ENCODE measurements around the gene TEAD1. TPM values are rescaled to one million over a fixed set of nuclear protein-coding genes. Genes with fewer than 3 reads are reported as not detected.

The TEAD1 gene
- total and polyA plus RNA-seq, 9 of the 15 experiments (the other 6 are each of a cell fraction or from before 2014, with no cell fraction given), result 1.7 to 17.7 (median 10.8) TPM

GRCh38 chr11:12867531-12867930 lies 193.3 kb downstream of the TEAD1 start (continued):
- no peak for TF ChIP-seq ZNF318 (IDR thresholded peaks at IDR 0.05; ENCODE audit: borderline replicate concordance in 1 of 2, low read depth in 1 of 2)
- no peak for TF ChIP-seq BRF1 (IDR thresholded peaks at IDR 0.05; ENCODE audit: borderline replicate concordance, extremely low read depth, insufficient read length)
- TF ChIP-seq CHCHD3 (CRISPR knock-in tag; IDR thresholded peaks at IDR 0.05), result no peak
- TF ChIP-seq MYBL2 (IDR thresholded peaks at IDR 0.05; ENCODE audit: low read depth), result no peak
- TF ChIP-seq MYBL2 (CRISPR knock-in tag; IDR thresholded peaks at IDR 0.05; ENCODE audit: borderline replicate concordance), result no peak
- TF ChIP-seq ZNF316 (IDR thresholded peaks at IDR 0.05), result no peak
- TF ChIP-seq FOXA3 (CRISPR knock-in tag; conservative IDR thresholded peaks at IDR 0.05 in 1 of 2, IDR thresholded peaks at IDR 0.05 in 1 of 2), result 0 out of 4 replicates have a peak, but pooled peaks of 1 of the 2 experiments have one; percentile 8
- TF ChIP-seq CEBPG (CRISPR knock-in tag; IDR thresholded peaks at IDR 0.05), result no peak
- TF ChIP-seq CEBPG (tag; conservative IDR thresholded peaks at IDR 0.05 in 1 of 2, IDR thresholded peaks at IDR 0.05 in 1 of 2), result no peak
- TF ChIP-seq RREB1 (CRISPR knock-in tag; IDR thresholded peaks at IDR 0.05), result 0 out of 2 replicates have a peak, but pooled peaks have one; percentile 67
